HK-2 (cell line): ENCODE results near the gene SOCS2.
"Not testable (repeated sequence)": the region's sequence is repeated elsewhere in the genome, so short reads cannot be mapped to it uniquely, and the experiment has no call there.

Experiments used
- DNase-seq: peaks from one replicate; pipeline ENCODE4 v3.0.0-alpha.2; 2018; ENCODE audit not compliant: unreplicated experiment

The SOCS2 gene, protein sequence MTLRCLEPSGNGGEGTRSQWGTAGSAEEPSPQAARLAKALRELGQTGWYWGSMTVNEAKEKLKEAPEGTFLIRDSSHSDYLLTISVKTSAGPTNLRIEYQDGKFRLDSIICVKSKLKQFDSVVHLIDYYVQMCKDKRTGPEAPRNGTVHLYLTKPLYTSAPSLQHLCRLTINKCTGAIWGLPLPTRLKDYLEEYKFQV

DNA sequence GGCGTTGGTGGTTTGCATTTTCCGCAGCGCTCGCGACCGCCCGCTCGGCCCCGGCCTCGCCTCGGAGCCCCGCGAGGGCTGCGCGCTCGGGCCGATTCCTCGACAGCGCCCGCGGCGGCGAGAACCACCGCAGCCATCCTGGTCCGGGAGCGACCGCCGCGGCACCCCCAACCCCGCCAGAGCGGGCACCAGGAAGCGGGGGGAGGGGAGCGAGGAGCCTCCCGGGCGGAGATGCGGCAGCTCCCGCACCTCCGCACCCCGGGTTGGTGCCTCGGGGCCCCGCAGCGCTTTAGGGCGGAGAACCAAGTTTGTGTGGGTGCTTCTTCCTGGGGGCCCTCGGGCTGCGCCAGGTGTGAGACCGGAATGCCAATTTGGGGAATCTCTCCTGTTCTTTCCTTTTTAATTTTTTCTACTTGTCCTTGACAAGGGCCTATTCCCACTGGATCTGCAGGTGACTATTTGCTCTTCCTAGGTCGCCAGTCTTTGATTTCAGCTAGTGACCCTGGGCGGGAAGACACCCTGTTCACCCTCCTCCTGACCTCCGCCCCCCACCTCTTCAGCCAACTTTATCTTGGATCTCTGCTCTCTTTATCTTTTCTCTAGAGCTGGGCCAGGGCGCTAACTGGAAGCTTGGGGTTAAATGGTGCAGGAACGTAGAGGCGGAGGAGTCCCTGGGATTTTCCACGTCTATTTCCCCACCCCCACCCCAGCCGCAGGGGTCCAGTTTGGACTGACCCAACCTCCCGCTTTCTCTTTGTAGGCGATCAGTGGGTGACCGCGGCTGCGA, at the start of gene SOCS2:
TSS of gene SOCS2 (plus strand) at position 751 of the 787 bp plus-strand sequence. CDS start 223 bp downstream, outside the sequence.
- DNase-seq, result no peak

DNA sequence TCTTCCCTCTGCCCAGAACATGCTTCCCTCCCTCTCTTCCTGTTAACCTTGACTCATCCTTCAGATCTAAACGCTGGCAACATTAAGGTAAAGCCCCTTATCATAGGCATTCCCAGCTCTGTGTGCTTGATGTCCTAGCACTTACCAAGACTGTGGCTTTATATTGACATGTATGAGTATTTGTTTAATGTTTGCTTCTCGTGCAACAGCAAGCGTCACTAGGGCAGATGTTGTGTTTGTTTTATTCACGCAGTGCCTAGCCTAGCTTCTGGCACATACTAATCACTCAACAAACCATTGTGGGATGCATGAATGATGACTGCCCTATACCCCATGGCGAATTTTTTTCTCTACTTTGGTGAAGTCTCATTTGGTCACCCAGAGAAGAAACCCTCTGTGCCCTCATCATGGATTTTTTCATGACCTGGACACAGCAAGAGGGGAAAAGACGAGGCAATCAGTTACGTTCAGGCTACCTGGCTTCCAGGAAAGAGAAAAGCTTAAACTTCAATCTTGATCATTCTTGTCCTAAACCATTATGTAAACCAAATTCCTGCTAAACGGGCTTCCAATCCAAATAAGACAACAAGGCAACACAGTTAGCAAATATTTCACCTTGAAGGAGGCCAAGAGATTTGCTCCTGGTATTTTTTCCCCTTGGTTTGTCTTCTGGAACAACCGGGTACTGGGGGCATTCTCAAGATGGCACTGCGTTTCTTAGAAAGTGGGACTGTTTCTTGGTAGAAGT, 47.9 kb upstream of the SOCS2 start:
- DNase-seq, result no peak

DNA sequence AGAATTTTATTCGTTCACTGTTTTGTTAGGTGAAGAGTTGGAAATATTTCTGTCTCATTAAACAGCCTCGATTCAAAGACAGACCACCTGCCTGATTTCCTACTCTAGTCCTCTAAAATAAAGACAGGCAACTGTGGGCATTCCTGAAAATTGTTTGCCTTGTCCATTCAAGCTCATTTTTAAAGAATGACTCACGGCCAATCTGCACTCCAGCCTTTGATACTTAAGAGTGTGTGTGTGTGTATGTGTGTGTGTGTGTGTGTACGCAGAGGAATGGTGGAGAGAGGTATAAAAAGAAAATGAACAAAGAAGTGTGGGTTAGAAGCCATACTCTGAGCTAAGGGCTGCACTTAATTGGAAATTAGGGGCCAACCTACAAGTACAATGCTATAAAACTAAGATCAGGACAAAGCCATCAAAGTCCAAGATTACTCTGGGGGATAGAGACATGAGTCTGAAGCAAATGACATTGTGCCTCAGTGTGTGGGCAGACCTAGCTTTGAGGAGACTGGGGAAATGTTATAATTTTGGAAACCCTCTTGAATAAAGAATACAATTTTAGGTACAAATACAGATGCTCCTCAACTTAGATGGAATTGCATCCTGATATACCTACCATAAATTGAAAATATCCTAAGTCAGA, 45.6 kb upstream of the SOCS2 start:
- peak; percentile 63 for DNase-seq

DNA sequence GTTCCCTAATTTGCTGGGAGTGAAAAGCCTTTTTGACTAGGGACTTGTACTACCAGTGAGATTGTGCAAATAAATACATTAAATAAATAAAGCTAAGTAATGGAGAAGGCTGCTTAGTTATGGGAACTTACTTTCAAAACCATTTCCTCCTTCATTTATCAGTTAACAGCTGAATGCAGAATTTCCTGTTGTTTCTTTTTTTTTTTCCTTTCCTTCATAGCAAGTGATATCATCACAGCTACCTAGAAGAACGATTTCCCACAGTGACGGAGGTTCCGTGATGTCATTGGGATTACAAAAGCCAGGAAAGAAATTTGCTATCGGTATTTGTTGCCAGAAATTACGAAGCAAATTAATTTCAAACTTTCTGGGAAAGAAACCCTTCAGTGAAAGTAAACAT, 42.1 kb upstream of the SOCS2 start:
- no peak for DNase-seq

DNA sequence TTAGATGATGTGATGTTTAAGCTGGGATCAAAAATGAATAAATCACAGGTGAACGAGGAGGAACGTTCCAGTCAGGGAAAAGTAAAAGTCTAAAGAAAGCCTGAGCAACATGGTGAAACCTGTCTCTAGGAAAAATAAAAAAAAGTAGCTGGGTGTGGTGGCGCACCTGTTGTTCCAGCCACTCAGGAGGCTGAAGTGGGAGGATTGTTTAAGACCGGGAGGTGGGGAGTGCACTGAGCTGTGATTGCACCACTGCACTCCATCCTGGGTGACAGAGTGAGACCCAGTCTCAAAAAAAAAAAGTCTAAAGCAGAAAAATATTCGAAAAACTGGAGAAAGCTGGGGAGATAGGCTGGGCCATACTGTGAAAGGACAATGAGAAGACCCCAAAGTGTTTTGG, 39.2 kb upstream of the SOCS2 start:
- DNase-seq, result no peak

DNA sequence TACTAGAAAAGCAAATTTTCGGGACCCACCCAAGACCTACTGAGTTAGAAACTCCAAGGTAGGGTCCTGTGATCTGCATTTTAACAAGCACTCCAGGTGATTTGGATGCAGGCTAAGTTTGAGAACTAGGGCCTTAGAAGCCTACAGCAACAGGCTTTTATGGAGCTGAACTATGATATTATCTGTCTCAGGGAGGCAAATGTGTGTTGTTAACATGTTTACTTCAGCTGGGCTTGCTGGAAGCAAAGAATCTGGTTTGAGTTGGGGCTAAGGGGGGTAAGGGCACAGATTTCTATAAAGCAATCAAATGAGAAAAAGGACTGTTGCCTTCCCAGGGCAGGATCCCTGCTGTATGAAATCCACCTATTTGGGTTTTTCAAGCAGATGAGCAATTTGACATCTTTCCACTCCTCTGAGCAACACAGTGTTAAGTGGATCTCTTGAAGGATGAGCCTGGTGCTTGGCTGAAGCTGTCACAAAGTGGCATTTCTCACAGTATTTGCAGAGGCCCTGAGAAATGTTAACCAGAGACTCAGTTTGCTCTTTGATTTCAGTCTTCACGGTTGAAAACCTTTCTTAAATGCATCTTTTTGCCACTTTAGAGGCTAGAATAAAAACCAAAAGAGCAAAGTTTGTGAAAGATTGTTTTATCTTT, 36.2 kb upstream of the SOCS2 start:
- DNase-seq, result no peak

DNA sequence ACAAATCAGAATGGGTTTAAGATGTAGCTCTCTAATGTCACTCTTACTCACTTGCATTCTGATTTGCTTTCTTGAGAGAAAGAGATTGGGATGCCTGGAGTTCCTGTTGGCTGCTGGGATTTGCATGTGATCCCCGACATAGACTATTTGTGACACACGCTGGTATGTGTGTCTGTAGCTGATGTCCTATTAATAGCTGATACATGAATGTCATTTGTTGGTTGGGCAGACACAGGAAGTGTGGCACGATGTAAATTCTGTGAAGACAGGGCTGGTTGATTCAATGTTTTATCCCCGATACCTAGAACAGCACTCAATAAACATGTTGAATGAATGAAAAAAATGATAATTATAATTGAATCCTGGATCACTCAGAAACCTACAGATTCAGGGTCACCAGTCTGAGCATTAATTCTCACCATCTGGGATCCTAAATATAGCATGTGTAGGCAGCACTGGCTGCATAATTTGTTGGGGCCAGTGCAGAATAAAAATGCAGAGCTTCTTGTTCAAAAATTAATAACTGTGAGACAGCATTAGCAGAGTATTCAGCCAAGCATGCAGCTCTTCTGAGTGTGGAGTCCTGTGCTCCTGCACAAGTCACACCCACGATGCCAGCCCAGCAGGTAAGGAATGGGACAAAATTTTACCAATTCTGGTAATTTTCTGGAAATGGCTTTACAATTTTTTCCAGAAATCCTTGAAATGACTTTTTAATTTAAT, 35.5 kb upstream of the SOCS2 start:
- no peak for DNase-seq

DNA sequence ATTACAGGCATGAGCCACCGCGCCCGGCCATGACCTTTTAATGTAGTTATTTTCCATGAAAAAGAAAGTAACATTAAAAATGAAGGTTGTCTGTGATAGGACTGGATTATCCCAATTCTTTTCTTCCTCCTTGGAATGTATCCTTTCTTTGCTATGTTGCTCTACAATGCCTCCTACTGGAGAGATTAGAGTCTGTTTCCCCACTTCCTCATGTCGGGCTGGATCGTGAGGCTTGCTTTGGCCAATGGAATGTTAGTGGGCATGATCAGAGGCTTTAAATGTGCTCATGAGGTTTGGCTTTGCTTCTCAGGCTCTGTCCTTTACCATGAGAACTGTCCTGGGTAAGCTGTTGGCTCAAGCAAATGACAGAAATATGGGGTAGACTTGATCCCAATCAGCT, 34.7 kb upstream of the SOCS2 start:
- no peak for DNase-seq

DNA sequence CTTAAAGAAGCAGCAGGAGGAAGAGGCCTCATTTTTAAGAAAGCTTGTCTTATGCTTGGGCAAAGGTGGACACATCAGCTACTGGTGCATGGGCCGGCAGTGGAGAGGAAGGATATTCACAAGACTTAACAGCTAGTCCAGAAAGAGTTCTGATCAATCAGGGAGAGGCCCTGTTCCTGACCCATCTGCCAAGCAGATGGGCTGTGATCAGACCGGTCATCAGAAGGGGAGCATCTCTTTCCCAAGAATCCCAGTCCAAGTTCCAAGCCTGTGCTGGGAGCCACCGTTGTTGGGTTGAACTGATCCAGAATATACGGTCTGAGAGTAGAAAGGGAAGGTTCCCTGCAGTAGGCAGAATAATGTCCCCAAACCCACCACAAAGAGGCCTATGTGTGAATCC, 32.7 kb upstream of the SOCS2 start:
- no peak for DNase-seq

DNA sequence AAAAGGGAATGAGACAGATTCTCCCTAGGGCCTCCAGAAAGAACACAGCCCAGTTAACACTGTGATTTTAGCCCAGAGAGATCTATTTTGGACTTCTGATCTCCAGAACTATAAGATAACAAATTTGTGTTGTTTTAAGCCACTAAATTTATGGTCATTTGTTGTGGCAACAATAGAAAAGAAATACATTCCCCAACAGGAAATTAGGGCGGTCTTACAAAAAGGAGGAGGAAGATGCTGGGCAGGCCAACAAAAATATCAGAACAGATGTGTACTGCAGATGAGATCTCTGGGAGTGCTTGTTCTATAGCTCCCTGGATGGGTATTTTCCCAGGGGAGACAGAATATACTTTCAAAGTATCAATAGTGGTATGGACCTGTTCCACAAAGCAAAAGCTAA, 32.0 kb upstream of the SOCS2 start:
- no peak for DNase-seq

DNA sequence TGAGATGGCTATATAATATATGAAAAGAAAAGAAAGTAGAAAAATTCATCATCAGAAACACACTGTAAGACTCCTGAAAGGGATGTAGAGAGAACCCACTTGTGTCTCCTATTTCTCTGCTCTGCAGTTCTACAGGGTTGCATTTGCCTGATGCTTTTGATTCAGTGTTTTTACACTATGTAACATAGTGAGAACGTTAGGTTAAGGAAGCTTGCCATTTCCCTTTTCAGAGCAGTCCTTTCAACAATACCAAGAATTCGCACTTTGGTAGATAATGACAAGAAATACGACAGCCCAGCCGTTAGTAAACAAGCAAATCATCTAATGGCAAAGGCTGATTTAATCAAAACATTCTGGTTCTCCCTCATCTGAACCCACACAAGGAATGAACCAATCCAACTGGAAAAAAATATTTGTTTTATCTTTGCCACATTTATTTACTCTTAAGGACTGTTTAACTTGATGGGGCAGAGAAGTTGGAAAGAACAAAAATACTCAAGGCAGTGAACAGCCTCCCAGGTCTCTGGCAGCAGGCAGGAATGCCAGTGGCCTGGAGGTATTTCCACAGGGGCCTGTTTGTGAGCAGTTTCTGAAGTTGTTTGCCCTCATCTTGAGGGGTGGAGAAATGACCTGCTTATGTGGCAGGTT, 30.8 kb upstream of the SOCS2 start:
- no peak for DNase-seq

DNA sequence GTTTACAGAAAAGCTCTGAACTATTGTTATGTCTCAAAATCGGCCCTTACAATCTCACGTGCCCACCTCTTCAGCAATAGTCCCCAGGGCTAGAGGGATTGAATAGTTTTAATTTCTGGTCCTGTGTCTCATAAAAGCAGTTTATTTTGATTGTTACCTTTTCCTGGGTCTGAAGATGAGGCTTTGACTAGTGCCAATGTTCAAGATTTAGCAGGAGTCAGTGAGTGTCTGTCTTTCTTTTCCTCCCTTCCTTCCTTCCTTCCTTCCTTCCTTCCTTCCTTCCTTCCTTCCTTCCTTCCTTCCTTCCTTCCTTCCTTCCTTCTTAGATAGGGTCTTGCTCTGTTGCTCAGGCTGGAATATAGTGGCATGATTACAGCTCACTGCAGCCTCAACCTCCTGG, 24.7 kb upstream of the SOCS2 start:
- DNase-seq, result no peak

DNA sequence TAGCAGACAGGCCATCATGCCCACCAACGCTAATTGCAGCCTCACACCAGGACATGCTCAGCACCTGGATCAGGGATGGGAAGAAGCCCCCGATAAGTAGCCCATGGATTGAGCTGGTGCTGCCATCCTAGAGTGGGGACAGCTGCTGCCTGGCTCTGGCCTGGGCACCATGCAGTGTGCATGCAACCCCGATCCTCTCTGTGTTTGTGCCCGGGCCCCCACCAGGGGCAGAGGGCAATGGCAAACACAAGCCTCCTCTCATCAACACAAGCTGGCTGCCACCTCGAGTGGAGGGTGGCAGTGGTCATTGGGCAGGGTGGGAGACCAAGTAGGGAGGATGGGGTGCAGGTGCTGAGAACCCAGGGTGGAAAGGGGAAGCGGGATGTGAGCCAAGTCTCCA, 23.3 kb upstream of the SOCS2 start:
- no peak for DNase-seq

DNA sequence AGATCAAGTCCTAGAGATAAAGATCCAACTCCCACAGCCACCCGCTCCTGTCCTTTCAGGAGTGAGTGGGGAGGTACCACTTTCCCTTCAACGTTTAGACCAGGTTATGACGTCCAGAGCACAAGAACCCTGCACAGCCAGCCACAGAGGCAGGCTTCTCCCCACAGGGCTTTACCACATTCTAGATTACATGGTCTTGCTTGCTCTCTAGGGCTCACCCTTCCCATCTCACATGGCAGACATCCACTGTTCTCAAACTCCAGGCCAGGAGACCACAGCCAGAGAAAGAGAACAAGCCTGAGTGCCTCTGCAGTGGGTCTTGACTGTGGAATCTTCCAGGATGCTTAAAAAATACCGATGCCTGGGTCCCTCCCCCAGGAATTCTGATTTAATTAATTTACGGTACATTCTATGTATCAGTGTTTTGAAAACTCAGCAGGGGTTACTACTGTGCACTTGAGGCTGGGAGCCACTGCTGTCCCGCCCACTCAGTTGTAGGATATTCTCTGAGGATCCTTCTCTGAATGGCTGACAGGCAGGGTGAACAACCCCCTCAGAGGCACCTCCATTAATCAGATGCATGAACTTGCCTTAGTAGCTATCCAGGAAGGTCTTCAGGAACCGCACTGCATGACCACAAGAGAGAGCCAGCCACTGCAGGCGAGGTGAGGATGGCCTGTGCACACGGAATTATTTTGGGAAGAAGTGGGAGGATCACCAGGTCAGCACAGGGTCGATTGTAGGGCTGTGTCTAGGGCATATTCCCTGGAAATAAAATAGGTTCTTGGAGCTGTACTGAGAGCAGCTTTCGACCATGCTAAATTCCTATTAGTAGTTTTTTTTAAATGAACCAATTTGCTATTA, 21.5 kb upstream of the SOCS2 start:
- DNase-seq, result no peak

DNA sequence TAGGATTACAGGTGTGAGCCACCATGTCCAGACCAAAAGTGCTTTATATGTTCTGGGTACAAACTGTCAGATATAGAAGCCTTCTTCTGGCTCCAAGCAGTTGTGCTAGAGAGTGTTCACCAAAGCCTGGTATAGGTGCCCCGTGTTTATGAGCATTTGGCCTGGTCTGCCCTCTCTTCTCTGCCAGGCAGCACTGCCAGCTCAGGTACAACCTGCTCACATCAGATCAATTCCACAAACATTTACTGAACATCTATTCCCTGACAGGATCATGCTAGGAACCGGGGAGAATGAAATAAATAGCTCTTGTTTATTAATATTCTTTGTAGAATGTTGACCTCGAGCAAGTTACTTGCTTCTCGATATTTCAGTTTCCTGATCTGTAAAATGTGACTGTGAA, 20.0 kb upstream of the SOCS2 start:
- no peak for DNase-seq

DNA sequence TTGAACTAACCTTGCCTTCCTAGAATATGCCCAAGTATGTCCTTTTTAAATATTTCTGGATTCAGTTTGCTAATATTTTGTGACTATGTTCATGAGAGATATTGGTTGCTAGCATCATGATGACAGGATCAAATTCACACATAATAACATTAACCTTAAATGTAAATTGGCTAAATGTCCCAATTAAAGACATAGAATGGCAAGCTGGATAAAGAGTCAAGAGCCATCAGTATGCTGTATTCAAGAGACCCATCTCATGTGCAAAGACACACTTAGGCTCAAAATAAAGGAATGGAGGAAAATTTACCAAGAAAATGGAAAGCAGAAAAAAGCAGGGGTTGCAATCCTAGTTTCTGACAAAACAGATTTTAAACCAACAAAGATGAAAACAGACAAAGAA, 14.6 kb upstream of the SOCS2 start:
- not testable (repeated sequence) for DNase-seq

DNA sequence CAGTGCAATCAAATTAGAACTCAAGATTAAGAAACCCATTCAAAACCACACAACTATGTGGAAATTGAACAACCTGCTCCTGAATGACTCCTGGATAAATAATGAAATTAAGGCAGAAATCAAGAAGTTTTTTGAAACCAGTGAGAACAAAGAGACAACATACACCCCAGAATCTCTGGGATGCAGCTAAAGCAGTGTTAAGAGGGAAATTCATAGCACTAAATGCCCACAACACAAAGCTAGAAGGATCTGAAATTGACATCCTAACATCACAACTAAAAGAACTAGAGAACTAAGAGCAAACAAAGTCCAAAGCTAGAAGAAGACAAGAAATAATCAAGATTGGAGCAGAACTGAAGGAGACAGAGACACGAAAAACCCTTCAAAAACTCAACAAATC, 13.8 kb upstream of the SOCS2 start:
- not testable (repeated sequence) for DNase-seq

DNA sequence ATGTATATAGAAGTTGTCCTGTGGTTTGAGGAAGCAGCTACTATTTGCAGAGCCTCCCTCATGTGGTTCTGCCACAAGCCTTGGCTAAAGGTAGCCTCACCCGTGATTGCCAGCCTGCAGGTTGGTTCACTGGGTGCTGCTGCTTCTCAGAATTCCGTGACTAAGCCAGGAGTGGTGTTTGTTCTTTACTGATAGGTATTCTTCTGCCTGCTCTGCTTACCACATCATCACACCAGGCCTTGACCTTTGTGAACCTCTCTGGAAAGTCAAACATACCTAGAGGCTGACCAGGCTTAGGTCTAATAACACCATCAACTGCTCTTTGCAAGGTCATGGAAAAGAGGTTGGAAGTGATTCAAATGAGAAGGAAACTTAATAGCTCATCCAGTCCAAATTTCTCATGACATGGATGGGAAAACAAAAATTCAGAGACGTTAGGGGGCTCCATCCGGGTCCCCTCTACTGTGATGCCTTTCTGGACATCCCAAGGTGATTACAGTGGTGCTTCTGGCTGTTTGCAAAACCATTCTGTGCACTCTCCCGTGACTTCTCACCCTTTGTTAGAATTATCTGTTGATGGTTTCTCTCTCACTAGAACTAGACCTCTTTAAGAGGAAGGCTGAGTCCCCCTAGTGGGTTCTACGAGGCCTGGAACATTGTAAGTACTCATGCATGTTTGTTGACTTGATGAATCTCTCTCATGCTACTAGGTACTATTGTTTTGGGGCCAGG, 8.5 kb upstream of the SOCS2 start:
- DNase-seq, result peak; percentile 44

DNA sequence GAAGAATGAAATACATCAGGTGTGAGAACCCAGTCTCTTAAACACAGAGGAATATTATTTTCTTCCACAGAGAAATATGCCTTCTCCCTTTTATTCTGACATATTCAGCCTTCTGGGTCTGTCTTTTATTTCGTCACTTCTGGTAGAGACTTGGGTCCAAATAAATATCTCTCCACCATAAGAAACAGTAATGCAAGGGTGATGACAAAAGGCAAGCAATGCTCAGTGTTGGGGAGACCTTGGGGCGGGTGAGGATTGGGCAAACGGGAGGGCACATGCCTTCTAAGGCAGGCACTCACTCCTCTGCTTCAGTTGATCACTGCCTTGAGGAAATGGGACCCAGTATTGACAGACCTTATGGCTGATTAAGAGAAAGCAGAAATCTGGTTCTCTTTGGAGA, 6.7 kb upstream of the SOCS2 start:
- no peak for DNase-seq
